Effector memory CD4-positive, alpha-beta T cell (primary cell): ENCODE results near the gene RHOD.

ENCODE experiments used
- DNase-seq, 3 donors: peaks; one replicate each; pipeline ENCODE4 v3.0.0-alpha.2; 2020
- H3K27ac ChIP-seq: 2 replicates; pipeline ENCODE4 v1.7.0; 2013; ENCODE audit warnings: mild to moderate bottlenecking, low read length, moderate library complexity; ENCODE audit not compliant: insufficient read depth, poor library complexity, severe bottlenecking
- H3K27me3 ChIP-seq: replicated peaks from 2 replicates; pipeline ENCODE4 v1.7.0; 2013; ENCODE audit warnings: mild to moderate bottlenecking, low read length; ENCODE audit not compliant: insufficient read depth, control insufficient read depth, poor library complexity, severe bottlenecking
- H3K36me3 ChIP-seq: 2 replicates; pipeline ENCODE4 v1.7.0; 2013; ENCODE audit warnings: mild to moderate bottlenecking, low read length, moderate library complexity; ENCODE audit not compliant: control insufficient read depth, insufficient read depth
- H3K4me1 ChIP-seq: 2 replicates; pipeline ENCODE4 v1.7.0; 2013; ENCODE audit warnings: low read length, mild to moderate bottlenecking; ENCODE audit not compliant: control insufficient read depth, insufficient read depth, poor library complexity, severe bottlenecking
- H3K4me3 ChIP-seq: 2 replicates; pipeline ENCODE4 v1.7.0; 2013; ENCODE audit warnings: low read length, low read depth, mild to moderate bottlenecking; ENCODE audit not compliant: insufficient read depth, poor library complexity, severe bottlenecking
- H3K9me3 ChIP-seq: 2 replicates; pipeline ENCODE4 v1.7.0; 2013; ENCODE audit warnings: mild to moderate bottlenecking, low read length, moderate library complexity; ENCODE audit not compliant: control insufficient read depth

RHOD gene

DNA sequence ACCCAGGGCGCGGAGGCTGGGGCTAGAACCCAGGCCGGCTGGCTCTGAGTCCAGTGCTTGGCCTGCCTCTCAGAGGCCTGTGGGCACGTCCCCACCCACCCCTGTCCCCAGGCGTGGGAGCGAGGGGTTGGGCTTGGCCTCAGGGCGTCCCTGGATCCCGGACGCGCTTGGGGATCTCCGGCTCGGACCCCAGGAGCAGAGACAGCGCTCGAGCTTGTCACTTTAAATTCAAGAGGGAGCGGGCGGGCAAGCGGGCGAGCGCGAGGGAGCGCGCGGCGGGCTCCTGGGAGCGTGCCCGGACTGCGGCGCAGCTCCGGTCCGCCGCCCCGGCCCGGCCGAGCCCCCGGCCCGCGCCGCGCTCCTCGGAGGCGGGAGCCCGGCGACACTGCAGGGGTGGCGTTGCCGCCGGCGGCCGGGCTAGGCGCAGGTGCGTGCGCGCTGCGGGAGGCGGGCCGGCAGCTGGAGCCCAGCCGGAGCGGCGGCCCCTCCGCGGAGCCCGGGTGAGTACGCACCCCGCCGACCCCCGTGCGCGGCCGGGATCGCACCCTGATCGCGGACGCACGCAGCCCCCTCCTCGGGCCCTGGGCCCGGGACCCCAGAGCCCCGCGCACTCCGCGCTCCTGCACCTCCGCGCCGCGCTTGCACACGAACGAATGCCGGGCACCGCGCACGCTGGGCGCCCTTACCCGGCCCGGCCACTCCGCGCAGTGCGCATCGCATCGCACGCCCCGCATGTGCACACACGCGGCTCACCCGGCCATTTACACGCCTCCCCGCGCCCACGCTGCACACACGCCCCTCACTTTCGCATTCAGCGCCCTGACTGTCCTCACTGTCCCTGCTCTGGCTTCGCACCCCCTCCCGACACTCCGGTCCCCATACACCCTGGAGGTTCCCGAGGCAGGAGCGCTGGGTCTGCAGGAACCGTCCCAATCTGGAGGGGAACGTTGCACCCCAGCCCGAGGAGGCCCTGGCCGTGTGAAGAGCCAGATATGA is 33.4 kb upstream of the RHOD start, which contains the start of gene SYT12:
Gene SYT12, plus strand, starts transcription at position 174 of the 996 bp plus-strand sequence. CDS start 7,011 bp downstream, outside the sequence.
- peaks cover 23% of the 10 kb centered on the region for H3K27me3 ChIP-seq
- peaks cover 28% of the 10 kb centered on the region for H3K4me1 ChIP-seq
- H3K9me3 ChIP-seq: no peaks in the 10 kb centered on the region
- H3K36me3 ChIP-seq: no peaks in the 10 kb centered on the region
- peak within 1 kb of the TSS; percentile 55 for H3K4me3 ChIP-seq
- H3K27ac ChIP-seq: no peak within 1 kb of the TSS
- no peak for DNase-seq

DNA sequence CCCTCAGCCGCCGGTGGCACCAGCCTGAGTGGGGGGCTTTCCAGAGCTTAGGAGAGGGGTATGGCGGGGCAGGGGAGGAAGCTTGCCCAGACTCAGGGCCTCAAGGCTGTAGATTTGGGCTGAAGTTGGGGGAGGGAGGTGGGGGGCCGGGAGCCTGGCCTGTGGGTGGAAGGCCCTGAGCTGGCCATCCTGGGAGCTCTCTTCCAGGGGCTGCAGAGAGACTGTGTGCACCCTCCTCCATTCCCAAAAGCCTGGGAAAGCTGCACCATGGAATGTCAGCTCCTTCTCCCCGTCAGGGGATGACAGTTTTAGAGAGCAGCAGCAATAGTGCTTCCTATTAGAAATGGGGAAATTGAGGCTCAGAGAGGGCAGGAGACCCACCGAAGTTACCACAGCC is 32.7 kb upstream of the RHOD start:
- no peaks in the 10 kb centered on the region for H3K36me3 ChIP-seq
- H3K27me3 ChIP-seq: peaks cover 23% of the 10 kb centered on the region
- H3K4me1 ChIP-seq: peaks cover 28% of the 10 kb centered on the region
- H3K27ac ChIP-seq: no peak overlapping the region
- peak overlapping the region; percentile 55 for H3K4me3 ChIP-seq
- no peaks in the 10 kb centered on the region for H3K9me3 ChIP-seq
- DNase-seq: no peak

DNA sequence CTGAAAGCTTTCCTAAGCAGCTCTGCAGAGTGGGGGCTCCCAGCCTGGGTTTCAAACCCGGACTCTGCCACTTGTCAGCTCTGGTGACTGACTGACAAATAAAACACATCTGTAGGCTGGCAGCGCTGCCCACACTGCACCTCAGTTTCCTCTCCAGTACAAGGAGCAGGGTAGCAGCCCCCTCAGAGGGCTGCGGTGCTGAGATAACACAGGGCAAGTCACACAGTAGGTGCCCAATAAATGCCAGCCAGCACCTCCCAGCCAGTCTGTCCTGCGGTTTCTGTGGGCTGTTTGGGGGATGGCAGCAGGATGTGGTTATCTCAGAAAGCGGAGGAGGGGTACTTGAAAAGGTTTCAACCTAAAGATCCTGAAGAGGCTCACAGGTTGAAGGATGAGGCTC is 32.2 kb upstream of the RHOD start:
- DNase-seq: peak; percentile 20 to 37 (median 27)
- Histone ChIP-seq H3K4me3 (no peak overlapping the region), H3K36me3 (no peaks in the 10 kb centered on the region), H3K9me3 (no peaks in the 10 kb centered on the region), H3K27ac (no peak overlapping the region), H3K4me1 (peaks cover 28% of the 10 kb centered on the region), H3K27me3 (peaks cover 23% of the 10 kb centered on the region)

DNA sequence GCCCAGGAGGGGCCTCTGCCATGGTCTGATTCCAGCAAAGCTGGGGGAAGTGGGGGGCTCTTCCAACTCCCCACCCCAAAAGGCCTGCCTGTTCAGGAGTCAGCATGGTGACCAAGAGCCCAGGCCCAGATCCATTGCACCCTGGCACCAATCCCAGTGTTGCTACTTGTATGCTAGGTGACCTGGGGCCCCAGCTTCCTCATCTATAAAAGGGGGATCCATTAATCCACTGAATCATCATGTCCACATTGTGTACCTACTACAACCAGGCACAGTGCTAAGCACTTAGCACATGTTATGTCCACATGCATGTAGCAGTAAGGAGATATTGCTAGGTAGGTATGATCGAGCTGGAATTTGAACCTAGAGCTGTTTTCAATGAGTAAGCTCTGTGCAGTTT is 31.7 kb upstream of the RHOD start:
- Histone ChIP-seq H3K27ac (no peak overlapping the region), H3K4me1 (peaks cover 28% of the 10 kb centered on the region), H3K9me3 (no peaks in the 10 kb centered on the region), H3K36me3 (no peaks in the 10 kb centered on the region), H3K27me3 (peaks cover 23% of the 10 kb centered on the region), H3K4me3 (no peak overlapping the region)
- DNase-seq: no peak

DNA sequence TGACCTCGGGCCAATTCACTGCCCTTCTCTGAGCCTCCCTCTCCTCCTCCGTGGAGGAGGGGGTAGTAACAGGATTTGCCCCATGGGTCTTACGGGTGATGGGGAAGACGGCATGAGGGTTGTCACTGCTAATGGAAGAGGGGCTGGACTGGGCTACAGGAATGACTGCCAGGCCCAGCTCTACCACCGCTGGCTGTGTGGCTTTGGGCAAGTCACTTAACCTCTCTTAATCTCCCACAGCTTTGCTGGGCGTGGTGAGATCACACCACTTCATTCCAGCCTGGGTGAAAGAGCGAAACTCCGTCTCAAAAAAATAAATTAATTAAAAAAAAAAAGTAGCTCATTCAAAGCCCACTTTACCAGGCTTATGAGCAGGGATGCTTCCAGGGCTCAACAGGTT is 30.9 kb upstream of the RHOD start:
- peaks cover 28% of the 10 kb centered on the region for H3K4me1 ChIP-seq
- no peak overlapping the region for H3K4me3 ChIP-seq
- DNase-seq: no peak
- H3K36me3 ChIP-seq: no peaks in the 10 kb centered on the region
- no peaks in the 10 kb centered on the region for H3K9me3 ChIP-seq
- H3K27ac ChIP-seq: no peak overlapping the region
- H3K27me3 ChIP-seq: peaks cover 23% of the 10 kb centered on the region

DNA sequence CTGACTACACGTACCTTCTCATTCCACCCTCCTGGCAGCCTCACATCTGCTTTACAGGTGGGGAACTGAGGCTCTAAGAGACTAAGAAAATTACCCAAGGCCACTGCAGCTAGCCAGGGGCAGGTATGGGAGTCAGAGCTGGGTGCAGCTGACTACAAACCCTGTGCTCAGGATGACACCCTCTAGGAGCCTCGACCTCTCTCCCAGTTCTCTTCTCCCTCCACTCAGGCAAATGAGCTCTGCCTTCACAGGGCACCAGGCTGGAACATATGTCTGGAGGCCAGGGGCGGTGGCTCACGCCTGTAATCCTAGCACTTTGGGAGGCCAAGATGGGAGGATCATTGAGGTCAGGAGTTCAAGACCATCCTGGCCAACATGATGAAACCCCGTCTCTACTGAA is 29.7 kb upstream of the RHOD start:
- peaks cover 28% of the 10 kb centered on the region for H3K4me1 ChIP-seq
- no peak overlapping the region for H3K27ac ChIP-seq
- peaks cover 23% of the 10 kb centered on the region for H3K27me3 ChIP-seq
- H3K9me3 ChIP-seq: no peaks in the 10 kb centered on the region
- no peaks in the 10 kb centered on the region for H3K36me3 ChIP-seq
- H3K4me3 ChIP-seq: no peak overlapping the region
- no peak for DNase-seq

DNA sequence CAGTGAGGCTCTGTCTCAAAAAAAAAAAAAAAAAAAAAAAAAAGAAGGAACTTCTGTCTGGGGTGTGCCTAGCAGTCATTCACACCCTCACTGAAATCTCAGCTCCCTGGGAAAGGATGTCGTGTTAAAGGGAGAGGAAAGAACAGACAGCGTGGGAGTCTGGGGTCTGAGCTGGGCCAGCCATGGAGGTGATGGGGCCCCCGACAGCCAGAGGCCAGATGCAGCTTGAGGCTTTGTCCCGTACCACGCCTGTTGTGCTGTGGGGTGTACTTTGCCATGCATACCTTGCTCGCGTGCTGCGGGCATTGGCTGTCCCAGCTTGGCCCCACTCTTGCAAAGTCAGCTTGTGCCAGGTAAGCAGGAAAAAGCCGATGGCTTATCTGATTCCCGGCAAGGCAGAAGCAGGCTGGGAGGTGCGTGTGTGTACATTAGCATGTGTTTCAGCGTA is 29.1 kb upstream of the RHOD start:
- H3K4me1 ChIP-seq: peaks cover 27% of the 10 kb centered on the region

DNA sequence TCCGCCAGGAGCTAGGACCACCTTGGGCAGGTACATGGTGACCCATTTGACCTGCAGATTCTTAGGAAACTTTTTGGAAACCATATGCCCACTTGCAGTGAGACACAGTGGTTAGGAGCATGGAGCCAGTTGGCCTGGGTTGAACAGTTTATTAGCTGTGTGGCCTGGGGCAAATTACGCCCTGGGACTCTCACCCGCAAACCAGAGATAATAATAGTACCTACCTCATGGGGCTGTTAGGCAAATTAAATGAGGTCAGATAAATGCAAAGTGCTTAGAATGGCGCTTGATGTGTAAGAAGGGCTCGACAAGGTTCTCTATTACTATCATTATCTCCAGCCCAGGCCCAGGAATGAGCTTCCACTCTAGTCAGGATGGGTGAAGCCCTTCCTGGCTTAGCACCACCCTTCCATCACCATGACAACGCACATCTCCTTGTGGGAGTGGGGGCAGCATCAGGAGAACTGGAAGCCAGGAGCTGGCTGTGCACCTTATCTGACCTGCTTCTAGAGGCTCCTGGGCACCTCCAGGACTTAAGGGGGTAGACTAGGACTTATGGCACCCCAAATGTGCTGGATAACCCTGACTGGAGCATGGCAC is 28.6 kb upstream of the RHOD start:
- Histone ChIP-seq H3K9me3 (no peaks in the 10 kb centered on the region), H3K4me1 (peaks cover 22% of the 10 kb centered on the region), H3K27me3 (peaks cover 12% of the 10 kb centered on the region), H3K27ac (no peak overlapping the region), H3K36me3 (no peaks in the 10 kb centered on the region), H3K4me3 (no peak overlapping the region)
- DNase-seq: no peak

More for the DNA sequence above, 29.1 kb upstream of the RHOD start:
- Histone ChIP-seq H3K27me3 (peaks cover 17% of the 10 kb centered on the region), H3K27ac (no peak overlapping the region), H3K9me3 (no peaks in the 10 kb centered on the region), H3K4me3 (no peak overlapping the region), H3K36me3 (no peaks in the 10 kb centered on the region)
- no peak for DNase-seq

DNA sequence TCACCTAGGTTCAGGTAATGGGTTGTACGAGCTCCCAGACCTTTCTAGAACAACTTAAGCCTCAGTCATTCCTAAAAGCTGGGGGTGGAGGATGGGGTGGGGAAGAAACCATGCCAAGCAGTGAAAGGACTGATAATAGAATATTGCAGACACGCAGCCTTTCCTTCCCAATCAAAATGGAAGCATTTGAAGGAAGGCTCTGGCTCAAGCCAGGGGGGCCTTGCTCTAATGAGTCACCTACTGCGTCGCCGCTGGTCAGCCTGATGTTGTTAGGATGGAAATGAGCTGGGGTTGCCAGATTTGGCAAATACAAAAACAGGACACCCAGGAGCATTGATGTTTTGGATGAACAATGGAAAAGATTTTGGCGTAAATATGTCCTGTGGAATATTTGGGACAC is 27.5 kb upstream of the RHOD start:
- peaks cover 3% of the 10 kb centered on the region for H3K27me3 ChIP-seq
- H3K36me3 ChIP-seq: no peaks in the 10 kb centered on the region
- H3K27ac ChIP-seq: no peak overlapping the region
- peaks cover 14% of the 10 kb centered on the region for H3K4me1 ChIP-seq
- no peaks in the 10 kb centered on the region for H3K9me3 ChIP-seq
- DNase-seq: no peak
- no peak overlapping the region for H3K4me3 ChIP-seq

DNA sequence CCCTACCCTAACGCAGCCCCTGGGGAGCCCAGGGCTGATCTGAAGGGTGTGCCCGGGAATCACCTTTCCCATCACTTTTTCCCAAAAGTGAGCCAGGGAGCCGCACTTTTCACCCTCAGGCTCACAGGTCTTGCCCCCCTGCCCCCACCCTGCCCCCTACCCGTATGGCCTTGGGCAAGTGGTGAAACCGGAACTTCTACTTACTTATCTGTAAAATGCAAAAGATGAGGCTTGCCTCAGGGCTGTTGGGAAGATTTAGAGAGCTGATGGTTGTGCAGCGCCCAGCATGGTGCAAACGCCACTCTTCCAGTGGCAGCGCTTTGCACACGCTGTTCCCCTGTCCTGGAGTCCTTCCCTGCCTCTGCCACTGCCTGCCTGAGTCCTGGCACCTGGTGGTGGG is 25.7 kb upstream of the RHOD start:
- H3K36me3 ChIP-seq: no peaks in the 10 kb centered on the region
- no peak overlapping the region for H3K27ac ChIP-seq
- H3K9me3 ChIP-seq: no peaks in the 10 kb centered on the region
- no peaks in the 10 kb centered on the region for H3K27me3 ChIP-seq
- DNase-seq: no peak
- no peaks in the 10 kb centered on the region for H3K4me1 ChIP-seq
- no peak overlapping the region for H3K4me3 ChIP-seq
